ENCODE measurements around the gene ZNF584.

ZNF584 gene

GRCh38 chr19:58395220-58395978 is 13.1 kb upstream of the ZNF584 start, which contains the start of gene RNF225:
Gene RNF225, plus strand, starts transcription at chr19:58395656. Its CDS starts 434 bp downstream, at chr19:58396090.
- TF ChIP-seq, protein P1, sequence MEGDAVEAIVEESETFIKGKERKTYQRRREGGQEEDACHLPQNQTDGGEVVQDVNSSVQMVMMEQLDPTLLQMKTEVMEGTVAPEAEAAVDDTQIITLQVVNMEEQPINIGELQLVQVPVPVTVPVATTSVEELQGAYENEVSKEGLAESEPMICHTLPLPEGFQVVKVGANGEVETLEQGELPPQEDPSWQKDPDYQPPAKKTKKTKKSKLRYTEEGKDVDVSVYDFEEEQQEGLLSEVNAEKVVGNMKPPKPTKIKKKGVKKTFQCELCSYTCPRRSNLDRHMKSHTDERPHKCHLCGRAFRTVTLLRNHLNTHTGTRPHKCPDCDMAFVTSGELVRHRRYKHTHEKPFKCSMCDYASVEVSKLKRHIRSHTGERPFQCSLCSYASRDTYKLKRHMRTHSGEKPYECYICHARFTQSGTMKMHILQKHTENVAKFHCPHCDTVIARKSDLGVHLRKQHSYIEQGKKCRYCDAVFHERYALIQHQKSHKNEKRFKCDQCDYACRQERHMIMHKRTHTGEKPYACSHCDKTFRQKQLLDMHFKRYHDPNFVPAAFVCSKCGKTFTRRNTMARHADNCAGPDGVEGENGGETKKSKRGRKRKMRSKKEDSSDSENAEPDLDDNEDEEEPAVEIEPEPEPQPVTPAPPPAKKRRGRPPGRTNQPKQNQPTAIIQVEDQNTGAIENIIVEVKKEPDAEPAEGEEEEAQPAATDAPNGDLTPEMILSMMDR (IDR thresholded peaks at IDR 0.05; ENCODE audit: low read depth, low read length, missing control alignments), result no peak
- no peak within 1 kb of the TSS for H3K4me3 ChIP-seq (replicated peaks; ENCODE audit: low read depth, low read length)
- no peak for DNase-seq (ENCODE audit: extremely low read depth, low read depth)

DNA sequence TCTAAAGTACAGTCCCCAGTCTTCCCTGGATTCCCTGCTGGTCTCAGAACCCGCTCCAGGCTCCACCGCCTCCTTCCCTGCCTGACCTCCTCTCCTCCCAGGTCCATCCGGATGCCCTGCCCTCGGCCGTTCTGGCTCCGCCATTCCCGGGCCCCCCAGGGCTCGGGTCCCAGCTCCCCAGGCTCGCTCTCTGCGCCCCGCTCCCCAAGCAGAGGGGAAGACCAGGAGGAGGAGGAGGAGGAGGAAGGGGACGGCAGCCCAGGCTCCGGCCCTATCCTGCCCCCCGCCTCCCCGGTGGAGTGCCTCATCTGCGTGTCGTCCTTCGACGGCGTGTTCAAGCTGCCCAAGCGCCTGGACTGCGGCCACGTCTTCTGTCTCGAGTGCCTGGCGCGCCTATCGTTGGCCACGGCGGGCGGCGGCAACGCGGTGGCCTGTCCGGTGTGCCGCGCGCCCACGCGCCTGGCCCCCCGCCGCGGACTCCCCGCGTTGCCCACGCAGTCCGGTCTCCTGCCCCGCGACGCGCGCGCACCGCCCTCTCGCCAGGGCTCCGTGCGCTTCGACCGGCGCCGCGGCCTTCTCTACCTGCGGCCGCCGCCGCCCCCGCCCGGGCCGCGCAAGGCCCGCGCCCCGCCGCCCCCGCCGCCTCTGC is 12.3 kb upstream of the ZNF584 start:
- no peak for DNase-seq (ENCODE audit: extremely low read depth, low read depth)
- TF ChIP-seq, protein P1 (IDR thresholded peaks at IDR 0.05; ENCODE audit: low read depth, low read length, missing control alignments), result no peak
- no peak overlapping the region for H3K4me3 ChIP-seq (replicated peaks; ENCODE audit: low read depth, low read length)

- no peak overlapping the region for H3K4me3 ChIP-seq (replicated peaks; ENCODE audit: low read depth, low read length)
- TF ChIP-seq, protein P1 (IDR thresholded peaks at IDR 0.05; ENCODE audit: low read depth, low read length, missing control alignments), result no peak
These were observed 11.5 kb upstream of the ZNF584 start for GRCh38 chr19:58396691-58397532.

GRCh38 chr19:58397533-58398037 is 10.9 kb upstream of the ZNF584 start:
- DNase-seq (ENCODE audit: extremely low read depth, low read depth), result no peak
- H3K4me3 ChIP-seq (replicated peaks; ENCODE audit: low read depth, low read length), result no peak overlapping the region
- TF ChIP-seq, protein P1 (IDR thresholded peaks at IDR 0.05; ENCODE audit: low read depth, low read length, missing control alignments), result no peak

More at GRCh38 chr19:58396691-58397532, 11.5 kb upstream of the ZNF584 start:
- DNase-seq (ENCODE audit: extremely low read depth, low read depth), result no peak

DNA sequence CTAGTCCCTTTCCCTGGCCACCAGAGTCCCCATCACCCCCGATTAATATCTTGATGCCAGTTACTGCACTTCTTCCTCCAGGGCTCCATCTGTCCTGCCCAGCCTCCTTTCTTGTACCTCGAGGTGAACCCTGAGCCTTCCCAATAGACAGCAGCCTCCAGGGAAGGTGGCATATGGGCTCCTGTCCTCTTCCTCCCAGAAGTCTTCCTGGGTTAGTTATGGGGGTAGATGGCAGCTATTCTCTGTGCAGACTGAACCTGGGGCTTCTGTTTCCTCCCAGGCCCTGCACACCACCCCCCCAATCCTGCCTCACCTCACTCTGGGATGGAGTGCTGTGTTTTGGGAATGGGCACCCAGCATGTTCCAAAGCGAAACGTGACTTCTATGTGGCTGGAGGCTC is 10.4 kb upstream of the ZNF584 start:
- DNase-seq (ENCODE audit: extremely low read depth, low read depth), result no peak
- TF ChIP-seq, protein P1 (IDR thresholded peaks at IDR 0.05; ENCODE audit: low read depth, low read length, missing control alignments), result no peak
- H3K4me3 ChIP-seq (replicated peaks; ENCODE audit: low read depth, low read length), result no peak overlapping the region

DNA sequence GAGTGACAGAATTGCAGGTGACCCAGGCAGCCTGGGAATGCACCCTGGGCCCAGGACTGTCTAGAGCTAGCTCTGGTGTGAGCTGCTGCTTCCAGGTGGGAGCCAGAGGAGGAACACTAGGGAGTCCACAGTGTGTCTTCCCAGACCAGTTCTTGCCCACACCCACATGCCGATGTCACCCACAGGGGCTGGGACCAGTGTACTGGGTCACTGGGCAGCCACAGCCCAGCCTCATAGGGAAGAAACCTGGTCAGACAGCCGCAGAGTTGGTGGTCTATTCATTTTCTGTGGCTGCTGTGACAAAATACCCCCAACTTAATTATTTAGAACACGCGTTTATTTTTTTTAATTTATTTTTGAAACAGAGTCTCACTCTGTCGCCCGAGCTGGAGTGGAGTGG is 9.9 kb upstream of the ZNF584 start:
- H3K4me3 ChIP-seq (replicated peaks; ENCODE audit: low read depth, low read length), result no peak overlapping the region
- DNase-seq (ENCODE audit: extremely low read depth, low read depth), result no peak
- TF ChIP-seq, protein P1 (IDR thresholded peaks at IDR 0.05; ENCODE audit: low read depth, low read length, missing control alignments), result no peak

All from HFF-Myc (cell line).